BE2C (cell line): Measurements from ENCODE around the gene TMEM143.

Experiments
- DNase-seq: peaks from one replicate; pipeline ENCODE4 v3.0.0-alpha.2; 2020
- H3K27me3 ChIP-seq: fragments of 250-450 bp; sonication (Bioruptor Pico); 2 replicates; pipeline ENCODE4 v1.5.1; 2020; ENCODE audit warnings: mild to moderate bottlenecking
- H3K36me3 ChIP-seq: fragments of 250-450 bp; sonication (Bioruptor Pico); 2 replicates; pipeline ENCODE4 v1.5.1; 2020; ENCODE audit warnings: mild to moderate bottlenecking
- H3K4me1 ChIP-seq: fragments of 250-450 bp; sonication (Bioruptor Pico); 2 replicates; pipeline ENCODE4 v1.5.1; 2020
- H3K4me3 ChIP-seq: 2 replicates; pipeline ENCODE4 v1.5.1; 2011; ENCODE audit warnings: low read depth, low read length
- H3K9me3 ChIP-seq: fragments of 250-450 bp; sonication (Bioruptor Pico); 2 replicates; pipeline ENCODE4 v1.5.1; 2020
- CTCF ChIP-seq: IDR thresholded peaks from 2 replicates; pipeline ENCODE4 v1.5.1; 2012; ENCODE audit warnings: mild to moderate bottlenecking, low read depth, low read length

TMEM143 gene

DNA sequence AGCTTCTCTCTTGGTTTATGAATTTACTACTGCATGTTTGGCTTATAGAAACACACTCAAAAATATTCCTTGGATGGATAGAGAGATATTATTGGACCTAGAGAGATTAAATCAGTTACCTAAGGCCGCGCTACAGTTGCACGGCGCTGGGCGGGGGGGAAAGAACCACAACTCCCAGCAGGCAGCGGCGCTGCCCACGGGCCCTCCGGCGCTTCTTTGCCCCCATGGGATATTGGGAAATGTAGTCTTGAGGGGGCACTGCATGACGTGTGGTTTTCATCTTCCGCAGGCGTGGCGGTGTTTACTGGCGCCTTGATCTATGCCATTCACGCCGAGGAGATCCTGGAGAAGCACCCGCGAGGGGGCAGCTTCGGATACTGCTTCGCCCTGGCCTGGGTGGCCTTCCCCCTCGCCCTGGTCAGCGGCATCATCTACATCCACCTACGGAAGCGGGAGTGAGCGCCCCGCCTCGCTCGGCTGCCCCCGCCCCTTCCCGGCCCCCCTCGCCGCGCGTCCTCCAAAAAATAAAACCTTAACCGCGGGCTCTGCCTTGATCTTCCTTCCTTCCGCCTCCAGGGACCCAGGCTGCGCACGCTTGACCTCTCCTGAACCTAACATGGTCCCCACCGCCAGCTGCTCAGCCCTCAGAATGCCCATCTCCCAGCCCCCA is 33.6 kb downstream of the TMEM143 start:
- Histone ChIP-seq H3K9me3 (no peaks in the 10 kb centered on the region), H3K27me3 (no peaks in the 10 kb centered on the region), H3K36me3 (no peaks in the 10 kb centered on the region), H3K4me1 (peaks cover 18% of the 10 kb centered on the region; the same call in 1 of the 2 replicates), H3K4me3 (peak overlapping the region; percentile 65)
- TF ChIP-seq CTCF: peak; percentile 31
- DNase-seq: peak; percentile 92

DNA sequence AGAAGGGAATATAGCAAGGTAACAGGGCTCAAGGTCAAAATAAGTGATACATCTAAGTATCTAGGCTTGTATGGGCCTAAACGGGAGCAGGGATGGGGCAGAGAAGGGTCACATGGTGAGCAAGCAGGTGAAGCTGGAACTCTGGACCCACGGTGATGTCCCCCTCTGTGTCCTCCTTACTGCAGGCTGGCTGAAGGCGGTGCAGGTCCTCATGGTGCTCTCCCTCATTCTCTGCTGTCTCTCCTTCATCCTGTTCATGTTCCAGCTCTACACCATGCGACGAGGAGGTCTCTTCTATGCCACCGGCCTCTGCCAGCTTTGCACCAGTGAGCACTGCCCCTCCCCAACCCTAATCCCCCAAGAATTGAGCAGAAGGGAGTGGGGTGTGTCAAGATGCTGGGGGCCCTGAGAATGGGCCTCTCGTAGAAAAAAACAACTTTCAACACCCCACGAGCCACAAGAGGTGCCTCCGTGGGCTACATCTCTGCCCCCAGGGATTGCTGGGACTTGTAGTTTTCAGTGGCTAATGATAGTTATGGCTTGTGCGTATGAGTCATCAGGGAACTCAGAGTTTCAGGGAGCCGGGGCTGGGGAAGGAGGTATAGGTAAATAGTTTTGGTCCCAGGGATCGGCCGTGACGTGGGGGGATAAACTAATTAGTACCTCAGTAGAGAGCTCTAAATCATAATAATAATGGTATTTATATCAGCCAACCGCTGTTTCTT is 34.4 kb downstream of the TMEM143 start:
- DNase-seq: no peak
- Histone ChIP-seq H3K27me3 (no peaks in the 10 kb centered on the region), H3K36me3 (no peaks in the 10 kb centered on the region), H3K9me3 (no peaks in the 10 kb centered on the region), H3K4me3 (no peak overlapping the region; the same call in 1 of the 2 replicates), H3K4me1 (peaks cover 18% of the 10 kb centered on the region; the same call in 1 of the 2 replicates)
- no peak for TF ChIP-seq CTCF

DNA sequence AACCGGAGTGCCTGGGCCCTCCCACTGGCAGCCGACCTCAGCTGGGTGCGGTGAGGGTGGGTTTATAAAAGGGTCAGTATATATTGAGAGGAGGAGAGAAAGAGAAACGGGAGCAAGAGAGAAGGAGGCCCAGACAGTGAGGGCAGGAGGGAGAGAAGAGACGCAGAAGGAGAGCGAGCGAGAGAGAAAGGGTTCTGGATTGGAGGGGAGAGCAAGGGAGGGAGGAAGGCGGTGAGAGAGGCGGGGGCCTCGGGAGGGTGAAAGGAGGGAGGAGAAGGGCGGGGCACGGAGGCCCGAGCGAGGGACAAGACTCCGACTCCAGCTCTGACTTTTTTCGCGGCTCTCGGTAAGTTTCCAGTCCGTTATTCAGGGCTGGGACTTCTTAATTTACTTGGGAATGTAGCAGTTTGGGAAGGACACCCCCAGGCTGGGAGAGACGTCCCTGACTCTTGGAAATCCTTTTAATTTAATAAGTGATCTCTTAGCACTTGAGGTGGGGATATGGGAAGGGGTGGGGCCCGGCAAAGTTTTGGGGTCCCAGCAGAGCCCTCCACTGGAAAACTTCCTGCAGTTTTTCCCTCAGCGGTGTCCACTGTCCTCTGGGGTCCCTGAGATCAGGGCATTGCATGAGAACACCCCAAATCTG is 38.4 kb downstream of the TMEM143 start, which contains the start of gene EMP3:
Gene EMP3, plus strand, starts transcription at position 288 of the 646 bp plus-strand sequence. CDS start 1,293 bp downstream, outside the sequence.
- Histone ChIP-seq H3K36me3 (no peaks in the 10 kb centered on the region), H3K4me1 (peaks cover 20% of the 10 kb centered on the region), H3K9me3 (no peaks in the 10 kb centered on the region), H3K4me3 (peak within 1 kb of the TSS; percentile 4; the same call in 1 of the 2 replicates), H3K27me3 (no peaks in the 10 kb centered on the region)
- peak; percentile 50 for DNase-seq
- no peak for TF ChIP-seq CTCF

- TF ChIP-seq CTCF: no peak; the same call in 1 of the 2 replicates
- Histone ChIP-seq H3K27me3 (no peaks in the 10 kb centered on the region), H3K4me1 (peaks cover 23% of the 10 kb centered on the region), H3K4me3 (peak overlapping the region; percentile 56), H3K36me3 (no peaks in the 10 kb centered on the region), H3K9me3 (no peaks in the 10 kb centered on the region)
- DNase-seq: peak; percentile 100
Observed at GRCh38 chr19:48321622-48322591, 41.8 kb downstream of the TMEM143 start.

- Histone ChIP-seq H3K36me3 (no peaks in the 10 kb centered on the region), H3K27me3 (no peaks in the 10 kb centered on the region), H3K4me1 (peaks cover 23% of the 10 kb centered on the region), H3K4me3 (peak overlapping the region; percentile 56), H3K9me3 (no peaks in the 10 kb centered on the region)
- no peak for TF ChIP-seq CTCF
- DNase-seq: peak; percentile 99
Observed at GRCh38 chr19:48321372-48321621, 42.4 kb downstream of the TMEM143 start.
